Measurements from ENCODE around the gene SLC25A1. TPM values are rescaled to one million over a fixed set of nuclear protein-coding genes. Genes with fewer than 3 reads are reported as not detected.

Gene SLC25A1
- total RNA-seq, 1 donor from 2014 or later, result 30.3 TPM

GRCh38 chr22:19137384-19138216 is 40.9 kb downstream of the SLC25A1 start:
- no peak for DNase-seq

GRCh38 chr22:19136915-19137314 is 41.6 kb downstream of the SLC25A1 start:
- DNase-seq, result no peak

GRCh38 chr22:19134874-19135273 is 43.7 kb downstream of the SLC25A1 start:
- DNase-seq, result no peak

GRCh38 chr22:19134176-19134831 is 44.2 kb downstream of the SLC25A1 start:
- DNase-seq, result no peak

- DNase-seq, result no peak
These were observed 45.0 kb downstream of the SLC25A1 start for GRCh38 chr22:19133561-19133960.

- DNase-seq, result no peak
These were observed 45.7 kb downstream of the SLC25A1 start for GRCh38 chr22:19132693-19133400.

- DNase-seq, result no peak
These were observed 46.4 kb downstream of the SLC25A1 start for GRCh38 chr22:19132153-19132552.

GRCh38 chr22:19131685-19132015 is 46.9 kb downstream of the SLC25A1 start:
- no peak for DNase-seq

- no peak for DNase-seq
These were observed 47.4 kb downstream of the SLC25A1 start, which contains the start of gene TSSK2 for GRCh38 chr22:19130959-19131684. TSS of gene TSSK2 (plus strand) at chr22:19131308. CDS start at chr22:19131400, 92 bp downstream.

- no peak for DNase-seq
These were observed 48.7 kb downstream of the SLC25A1 start for GRCh38 chr22:19129871-19130270.

GRCh38 chr22:19128946-19129727 is 49.4 kb downstream of the SLC25A1 start:
- DNase-seq, result no peak

GRCh38 chr22:19128009-19128401 is 50.5 kb downstream of the SLC25A1 start:
- no peak for DNase-seq

GRCh38 chr22:19127329-19128008 is 51.1 kb downstream of the SLC25A1 start:
- DNase-seq, result no peak

GRCh38 chr22:19126309-19127273 is 51.9 kb downstream of the SLC25A1 start:
- no peak for DNase-seq

Other genes with a start within 250 kb of the SLC25A1 start
- 0.94 TPM for gene PRODH, start 242.4 kb downstream of the SLC25A1 start, total RNA-seq
- gene DGCR2, start 56.3 kb downstream of the SLC25A1 start, total RNA-seq, result 68.0 TPM
- gene TSSK2, start 47.4 kb downstream of the SLC25A1 start, total RNA-seq, result not detected
- 9.7 TPM for gene ESS2, start 34.1 kb downstream of the SLC25A1 start, total RNA-seq
- not detected for gene GSC2, start 28.4 kb downstream of the SLC25A1 start, total RNA-seq
- 11.1 TPM for gene CLTCL1, start 113.0 kb upstream of the SLC25A1 start, total RNA-seq